ENCODE data around the gene NEURL3.
A peak's percentile ranks its signal among the peaks of the same experiment; 100 is the strongest.

NEURL3 gene

DNA sequence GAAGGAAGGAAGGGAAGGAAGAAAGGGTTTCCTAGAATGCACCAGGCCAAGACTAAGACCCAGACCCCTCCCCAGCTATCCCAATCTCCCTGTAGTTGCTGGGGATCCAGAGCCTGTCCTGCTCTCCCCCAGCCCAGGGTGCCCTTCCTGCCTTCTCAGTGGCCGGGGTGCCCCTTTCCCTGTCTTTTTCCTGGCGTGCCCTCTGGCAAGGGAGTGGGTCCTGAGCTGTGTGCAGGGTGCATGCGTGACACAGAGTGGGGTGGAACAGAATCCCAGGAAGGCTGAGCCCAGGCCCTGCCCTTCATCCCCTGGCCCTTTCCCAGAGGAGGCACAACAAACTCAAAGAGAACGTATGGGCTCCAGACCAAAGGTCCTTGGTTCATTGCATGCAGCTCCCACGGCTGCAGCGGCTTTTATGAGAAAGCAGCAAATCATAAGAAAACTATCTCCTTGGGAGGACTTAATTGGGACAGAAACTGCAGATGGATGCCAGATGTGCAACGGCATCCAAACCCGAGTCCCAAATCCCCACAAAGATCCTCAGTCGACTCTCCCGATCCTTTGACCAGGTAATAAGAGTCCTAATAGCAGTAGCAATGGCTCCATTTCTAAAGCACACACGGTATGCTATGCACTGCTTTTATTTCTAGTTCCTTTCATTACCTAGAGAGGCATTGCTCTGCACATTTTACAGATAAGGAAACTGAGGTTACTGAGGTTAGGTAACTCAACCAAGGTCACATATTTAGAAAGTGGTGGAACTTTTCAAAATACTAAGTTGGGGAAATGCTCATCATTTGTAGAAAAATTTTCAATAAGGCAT, 18.7 kb upstream of the NEURL3 start:
- H3K27me3 ChIP-seq (ENCODE audit: control insufficient read depth, insufficient read depth, low read length): peaks cover 28% of the 10 kb centered on the region
- H3K9ac ChIP-seq (ENCODE audit: low read depth, low read length): no peak overlapping the region
- no peaks in the 10 kb centered on the region for H3K4me1 ChIP-seq (ENCODE audit: control insufficient read depth, insufficient read depth, low read length)
- H3K36me3 ChIP-seq (ENCODE audit: control insufficient read depth, insufficient read depth, low read length): no peaks in the 10 kb centered on the region
- H3K9me3 ChIP-seq (ENCODE audit: control insufficient read depth, insufficient read depth, low read length): no peaks in the 10 kb centered on the region
- no peak overlapping the region for H3K4me3 ChIP-seq (ENCODE audit: low read depth, low read length)

DNA sequence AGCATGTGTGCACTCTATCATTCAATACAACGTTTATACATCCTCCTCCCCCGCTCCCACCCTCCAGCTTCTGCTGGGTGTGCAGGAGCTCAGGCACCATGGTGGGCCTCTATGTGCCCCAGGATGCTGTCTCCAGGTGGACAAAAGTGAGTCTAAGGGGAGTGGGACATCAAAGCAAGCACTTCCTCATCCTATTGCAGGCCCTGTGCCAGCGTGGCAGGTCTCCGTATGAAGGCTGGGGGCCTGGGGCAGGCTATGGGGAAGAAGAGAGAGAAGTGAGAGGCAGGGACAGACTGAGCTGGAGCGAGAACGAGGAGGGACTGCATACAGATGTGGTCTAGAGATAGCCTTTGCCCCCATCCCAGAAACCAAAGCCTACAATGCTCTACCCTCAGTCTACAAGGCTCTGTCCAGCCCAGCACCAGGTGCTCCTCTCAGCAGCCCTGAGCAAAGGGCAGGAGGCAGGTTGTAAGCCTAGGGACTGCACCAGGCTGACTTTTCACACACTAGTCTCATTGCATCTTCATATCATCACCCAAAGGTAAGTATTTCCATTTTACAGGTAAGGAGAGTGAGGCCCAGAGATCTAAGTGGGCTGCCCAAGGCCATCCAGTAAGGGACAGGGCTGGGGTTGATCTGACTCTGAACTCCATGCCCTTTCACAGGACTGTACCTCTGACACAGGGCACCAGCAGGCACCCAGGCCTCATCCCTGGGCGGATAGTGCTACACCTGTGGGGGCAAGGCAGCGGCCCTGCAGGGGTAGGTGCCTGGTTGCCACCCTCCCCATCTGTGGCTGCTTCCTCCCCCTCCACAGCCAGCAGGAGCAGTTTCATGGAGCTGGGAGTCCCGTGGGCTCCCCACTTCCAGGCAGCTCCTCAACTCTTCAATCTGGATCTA, 17.4 kb upstream of the NEURL3 start:
- no peaks in the 10 kb centered on the region for H3K9me3 ChIP-seq (ENCODE audit: control insufficient read depth, insufficient read depth, low read length)
- no peaks in the 10 kb centered on the region for H3K36me3 ChIP-seq (ENCODE audit: control insufficient read depth, insufficient read depth, low read length)
- peaks cover 19% of the 10 kb centered on the region for H3K27me3 ChIP-seq (ENCODE audit: control insufficient read depth, insufficient read depth, low read length)
- no peak overlapping the region for H3K9ac ChIP-seq (ENCODE audit: low read depth, low read length)
- H3K4me3 ChIP-seq (ENCODE audit: low read depth, low read length): no peak overlapping the region
- no peaks in the 10 kb centered on the region for H3K4me1 ChIP-seq (ENCODE audit: control insufficient read depth, insufficient read depth, low read length)

DNA sequence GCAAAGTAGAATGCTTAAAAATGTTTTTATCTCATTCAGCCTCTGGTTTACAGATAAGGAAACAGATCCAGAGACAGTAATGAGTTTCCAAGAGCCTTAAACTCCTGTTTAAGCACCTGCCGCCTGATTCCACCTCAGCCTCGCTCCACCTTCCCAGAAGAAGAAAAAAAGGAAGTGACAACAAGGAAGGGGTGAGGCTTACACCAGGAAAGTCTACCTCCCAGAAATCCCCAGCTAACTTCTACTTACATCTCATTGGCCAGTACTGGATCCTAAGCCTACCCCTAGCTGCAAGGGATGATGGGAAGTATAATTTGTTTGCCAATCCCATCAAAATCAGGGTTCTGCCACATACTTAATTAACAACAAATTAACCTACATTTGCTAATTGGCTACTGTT, 16.1 kb upstream of the NEURL3 start:
- Histone ChIP-seq H3K9me3 (ENCODE audit: control insufficient read depth, insufficient read depth, low read length) (no peaks in the 10 kb centered on the region), H3K36me3 (ENCODE audit: control insufficient read depth, insufficient read depth, low read length) (no peaks in the 10 kb centered on the region), H3K9ac (ENCODE audit: low read depth, low read length) (no peak overlapping the region), H3K27me3 (ENCODE audit: control insufficient read depth, insufficient read depth, low read length) (peaks cover 10% of the 10 kb centered on the region), H3K4me1 (ENCODE audit: control insufficient read depth, insufficient read depth, low read length) (no peaks in the 10 kb centered on the region), H3K4me3 (ENCODE audit: low read depth, low read length) (no peak overlapping the region)

DNA sequence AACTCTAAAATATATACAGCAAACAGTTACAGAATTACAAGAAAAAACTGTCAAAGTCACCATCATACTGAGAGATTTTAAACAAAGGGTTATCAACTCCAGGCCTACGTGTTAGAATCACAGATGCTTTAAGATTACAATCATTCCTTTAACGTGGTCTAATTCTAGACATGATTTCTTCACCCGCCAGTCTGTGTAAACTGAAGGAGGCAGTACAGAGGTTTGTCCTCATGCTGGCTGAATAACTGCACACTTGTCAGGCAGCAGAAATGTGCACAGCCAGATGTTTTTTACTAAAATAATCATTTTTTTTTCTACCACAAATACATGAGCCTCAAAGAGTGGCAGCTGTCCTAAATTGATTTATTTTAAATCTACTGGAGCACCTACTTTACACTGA, 15.5 kb upstream of the NEURL3 start:
- Histone ChIP-seq H3K27me3 (ENCODE audit: control insufficient read depth, insufficient read depth, low read length) (peaks cover 7% of the 10 kb centered on the region), H3K9me3 (ENCODE audit: control insufficient read depth, insufficient read depth, low read length) (no peaks in the 10 kb centered on the region), H3K4me3 (ENCODE audit: low read depth, low read length) (no peak overlapping the region), H3K36me3 (ENCODE audit: control insufficient read depth, insufficient read depth, low read length) (no peaks in the 10 kb centered on the region), H3K4me1 (ENCODE audit: control insufficient read depth, insufficient read depth, low read length) (no peaks in the 10 kb centered on the region), H3K9ac (ENCODE audit: low read depth, low read length) (no peak overlapping the region)

DNA sequence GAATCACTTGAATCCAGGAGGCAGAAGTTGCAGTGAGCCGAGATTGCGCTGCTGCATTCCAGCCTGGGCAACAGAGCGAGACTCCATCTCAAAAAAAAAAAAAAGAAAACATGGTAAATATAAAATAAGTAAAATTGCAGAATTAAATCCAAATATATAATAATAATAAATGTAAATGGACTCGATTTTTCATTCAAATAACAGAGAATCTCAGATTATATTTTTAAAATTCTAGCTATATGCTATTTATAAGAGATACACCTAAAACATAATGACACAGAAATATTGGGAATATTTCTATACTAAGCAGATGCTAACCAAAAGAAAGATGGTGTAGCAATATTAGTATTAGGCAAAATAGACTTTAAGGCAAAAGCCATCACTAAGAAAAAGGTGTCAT, 15.1 kb upstream of the NEURL3 start:
- no peaks in the 10 kb centered on the region for H3K9me3 ChIP-seq (ENCODE audit: control insufficient read depth, insufficient read depth, low read length)
- peaks cover 6% of the 10 kb centered on the region for H3K27me3 ChIP-seq (ENCODE audit: control insufficient read depth, insufficient read depth, low read length)
- no peak overlapping the region for H3K9ac ChIP-seq (ENCODE audit: low read depth, low read length)
- H3K4me3 ChIP-seq (ENCODE audit: low read depth, low read length): no peak overlapping the region
- no peaks in the 10 kb centered on the region for H3K36me3 ChIP-seq (ENCODE audit: control insufficient read depth, insufficient read depth, low read length)
- no peaks in the 10 kb centered on the region for H3K4me1 ChIP-seq (ENCODE audit: control insufficient read depth, insufficient read depth, low read length)

DNA sequence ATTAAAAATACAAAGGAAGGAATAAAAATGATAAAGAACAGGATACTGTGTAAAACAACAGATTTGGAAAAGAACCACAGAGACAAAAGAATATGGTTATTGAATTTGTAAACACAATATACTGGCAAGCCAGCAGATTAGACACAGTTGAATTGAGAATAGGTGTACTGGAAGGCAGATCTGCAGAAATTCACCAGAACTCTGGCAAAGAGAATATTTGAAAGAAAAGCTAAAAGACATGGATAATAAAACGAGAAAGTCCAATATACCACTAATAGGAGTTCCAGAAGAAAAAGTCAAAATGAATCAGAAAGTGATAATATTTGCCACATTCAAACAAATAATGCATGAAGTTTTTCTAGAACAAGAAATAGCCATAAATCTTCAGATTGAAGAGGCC, 11.9 kb upstream of the NEURL3 start:
- Histone ChIP-seq H3K4me3 (ENCODE audit: low read depth, low read length) (no peak overlapping the region), H3K9ac (ENCODE audit: low read depth, low read length) (no peak overlapping the region), H3K36me3 (ENCODE audit: control insufficient read depth, insufficient read depth, low read length) (no peaks in the 10 kb centered on the region), H3K9me3 (ENCODE audit: control insufficient read depth, insufficient read depth, low read length) (no peaks in the 10 kb centered on the region), H3K4me1 (ENCODE audit: control insufficient read depth, insufficient read depth, low read length) (no peaks in the 10 kb centered on the region), H3K27me3 (ENCODE audit: control insufficient read depth, insufficient read depth, low read length) (no peaks in the 10 kb centered on the region)

DNA sequence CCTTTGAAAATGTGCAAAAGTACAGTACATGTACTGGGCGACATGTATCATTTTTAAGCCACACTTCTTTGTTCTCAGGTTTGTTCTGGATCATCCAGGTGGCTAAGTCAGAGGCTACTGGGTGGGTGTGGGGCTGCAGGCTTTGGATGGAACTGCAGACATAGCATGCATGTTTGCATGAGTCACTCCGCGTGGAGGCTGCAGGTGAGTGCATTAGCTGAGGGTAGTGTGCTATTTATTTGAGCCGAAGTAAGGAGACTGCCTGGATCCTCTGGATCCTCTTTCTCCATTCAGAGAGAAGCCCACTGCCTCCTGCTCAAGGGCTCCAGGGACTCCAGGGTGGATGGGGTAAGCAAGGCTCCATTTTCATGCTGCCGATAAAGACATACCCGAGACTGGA, 9.4 kb upstream of the NEURL3 start:
- Histone ChIP-seq H3K27me3 (ENCODE audit: control insufficient read depth, insufficient read depth, low read length) (peaks cover 13% of the 10 kb centered on the region), H3K4me1 (ENCODE audit: control insufficient read depth, insufficient read depth, low read length) (no peaks in the 10 kb centered on the region), H3K4me3 (ENCODE audit: low read depth, low read length) (no peak overlapping the region), H3K9me3 (ENCODE audit: control insufficient read depth, insufficient read depth, low read length) (no peaks in the 10 kb centered on the region), H3K9ac (ENCODE audit: low read depth, low read length) (no peak overlapping the region), H3K36me3 (ENCODE audit: control insufficient read depth, insufficient read depth, low read length) (no peaks in the 10 kb centered on the region)

DNA sequence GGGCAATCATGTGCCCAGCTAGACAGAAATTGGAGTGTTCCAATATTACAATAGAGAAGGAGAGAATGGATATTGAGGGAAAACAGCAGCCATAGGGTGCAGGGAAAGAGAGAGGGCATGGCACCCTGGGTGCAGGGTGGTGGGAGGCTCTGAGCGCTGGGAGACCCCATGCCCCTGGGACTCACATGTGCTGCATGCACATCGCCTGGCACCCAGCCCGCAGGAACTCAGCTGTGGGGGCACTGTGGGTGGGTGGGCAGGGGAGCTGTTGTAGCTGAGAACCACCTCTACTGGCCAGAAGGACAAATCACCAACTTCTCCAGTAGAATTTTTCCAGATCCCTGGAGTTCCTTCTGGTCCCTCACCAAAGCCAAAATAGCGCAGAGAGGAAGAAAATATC, 7.2 kb upstream of the NEURL3 start:
- no peak overlapping the region for H3K9ac ChIP-seq (ENCODE audit: low read depth, low read length)
- peaks cover 22% of the 10 kb centered on the region for H3K27me3 ChIP-seq (ENCODE audit: control insufficient read depth, insufficient read depth, low read length)
- no peak overlapping the region for H3K4me3 ChIP-seq (ENCODE audit: low read depth, low read length)
- no peaks in the 10 kb centered on the region for H3K9me3 ChIP-seq (ENCODE audit: control insufficient read depth, insufficient read depth, low read length)
- no peaks in the 10 kb centered on the region for H3K4me1 ChIP-seq (ENCODE audit: control insufficient read depth, insufficient read depth, low read length)
- no peaks in the 10 kb centered on the region for H3K36me3 ChIP-seq (ENCODE audit: control insufficient read depth, insufficient read depth, low read length)

DNA sequence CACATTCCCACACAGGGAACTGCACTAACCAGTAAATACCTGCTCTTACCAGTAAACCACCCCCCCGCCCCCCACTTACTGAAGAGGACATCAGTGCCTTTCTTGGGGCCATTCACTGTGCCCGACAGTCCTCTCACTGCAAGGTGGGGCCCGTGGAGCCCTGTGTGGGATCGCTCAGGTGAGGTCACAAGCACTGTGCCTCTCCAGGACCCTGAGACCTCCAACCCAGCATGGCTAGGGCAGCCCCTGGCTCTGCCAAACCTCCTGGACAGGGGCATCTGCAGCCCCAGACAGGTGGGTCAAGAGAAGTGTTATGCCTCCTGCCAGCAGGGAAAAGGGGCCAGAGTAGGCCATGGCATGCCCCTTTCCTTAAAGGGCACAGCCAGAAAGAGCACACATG, 6.7 kb upstream of the NEURL3 start:
- Histone ChIP-seq H3K4me1 (ENCODE audit: control insufficient read depth, insufficient read depth, low read length) (no peaks in the 10 kb centered on the region), H3K9ac (ENCODE audit: low read depth, low read length) (no peak overlapping the region), H3K27me3 (ENCODE audit: control insufficient read depth, insufficient read depth, low read length) (peaks cover 22% of the 10 kb centered on the region), H3K9me3 (ENCODE audit: control insufficient read depth, insufficient read depth, low read length) (no peaks in the 10 kb centered on the region), H3K36me3 (ENCODE audit: control insufficient read depth, insufficient read depth, low read length) (no peaks in the 10 kb centered on the region), H3K4me3 (ENCODE audit: low read depth, low read length) (no peak overlapping the region)

DNA sequence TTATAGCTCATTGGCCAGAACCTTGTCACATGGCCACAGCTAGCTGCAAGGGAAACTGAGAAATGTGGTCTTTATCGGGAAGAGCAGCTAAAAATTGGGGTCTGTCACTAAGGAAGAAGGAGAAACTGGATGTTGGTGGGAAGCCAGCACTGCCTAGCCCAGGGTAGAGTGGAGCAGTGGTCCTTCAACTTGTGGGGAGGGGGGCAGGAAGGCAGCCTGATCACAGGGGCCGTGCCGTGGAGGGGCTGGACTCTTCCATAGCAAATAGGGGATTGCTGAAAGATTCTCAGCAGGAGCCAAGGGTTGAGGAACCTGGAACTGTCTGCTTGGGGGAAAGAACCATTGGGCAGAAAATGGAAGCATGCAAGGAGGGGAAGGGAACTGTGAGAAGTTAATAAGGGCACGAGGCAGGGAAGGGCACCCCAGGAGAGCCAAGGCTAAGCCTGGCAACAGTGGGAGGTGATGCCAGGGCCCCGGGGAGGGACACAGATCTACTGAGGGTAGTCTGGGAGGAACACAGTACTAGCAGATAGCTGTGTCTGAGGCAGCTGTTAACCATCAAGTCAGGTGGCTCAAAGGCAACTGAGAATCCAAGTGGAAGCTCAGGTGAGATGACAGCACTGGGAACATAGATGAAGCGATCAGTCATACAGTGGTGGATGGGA, 5.9 kb upstream of the NEURL3 start:
- H3K36me3 ChIP-seq (ENCODE audit: control insufficient read depth, insufficient read depth, low read length): no peaks in the 10 kb centered on the region
- H3K27me3 ChIP-seq (ENCODE audit: control insufficient read depth, insufficient read depth, low read length): peaks cover 22% of the 10 kb centered on the region
- H3K9ac ChIP-seq (ENCODE audit: low read depth, low read length): no peak overlapping the region
- no peaks in the 10 kb centered on the region for H3K9me3 ChIP-seq (ENCODE audit: control insufficient read depth, insufficient read depth, low read length)
- no peaks in the 10 kb centered on the region for H3K4me1 ChIP-seq (ENCODE audit: control insufficient read depth, insufficient read depth, low read length)
- H3K4me3 ChIP-seq (ENCODE audit: low read depth, low read length): no peak overlapping the region

DNA sequence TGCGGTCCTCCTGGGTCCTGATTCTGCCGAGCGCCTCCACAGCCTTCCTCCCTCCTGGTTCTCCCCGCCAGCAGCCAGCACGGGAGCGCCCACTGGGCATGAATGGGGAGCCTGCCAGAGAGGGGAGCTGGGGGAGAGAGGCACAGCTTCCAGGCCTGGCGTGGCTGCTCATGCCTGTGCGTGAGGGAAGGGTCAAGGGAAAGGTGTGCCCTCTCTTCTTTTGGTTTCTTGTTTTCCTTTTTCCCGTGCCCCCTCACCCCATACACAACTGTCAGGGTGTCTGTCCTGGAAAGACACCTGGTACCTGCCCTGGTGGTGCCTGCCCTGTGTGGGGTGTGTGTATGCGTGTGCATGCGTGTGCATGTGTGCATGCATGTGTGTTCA, 4.7 kb upstream of the NEURL3 start:
- peak overlapping the region; percentile 54 for H3K9ac ChIP-seq (ENCODE audit: low read depth, low read length)

More for the DNA sequence above, 4.7 kb upstream of the NEURL3 start:
- H3K27me3 ChIP-seq (ENCODE audit: control insufficient read depth, insufficient read depth, low read length): peaks cover 22% of the 10 kb centered on the region
- H3K4me1 ChIP-seq (ENCODE audit: control insufficient read depth, insufficient read depth, low read length): no peaks in the 10 kb centered on the region
- H3K4me3 ChIP-seq (ENCODE audit: low read depth, low read length): peak overlapping the region; percentile 55
- no peaks in the 10 kb centered on the region for H3K36me3 ChIP-seq (ENCODE audit: control insufficient read depth, insufficient read depth, low read length)
- no peaks in the 10 kb centered on the region for H3K9me3 ChIP-seq (ENCODE audit: control insufficient read depth, insufficient read depth, low read length)

Measured in iPS-15b (cell line).